Endothelial cell of umbilical vein (primary cell): ENCODE results near the gene COL15A1. TPM values are rescaled to one million over a fixed set of nuclear protein-coding genes. Genes with fewer than 3 reads are reported as not detected.

Experiments used
- BruUV-seq: library from RNA; stranded (reverse); fragments of 400-500 nt; replicated peaks from 2 replicates; lab custom pipeline; 2021; lab: Mats Ljungman, UMichigan
- CTCF ChIA-PET: fragments of 300-600, 350-600 bp; sonication (Branson Sonifier 250); formaldehyde crosslinking; loops from one replicate; lab custom pipeline; 2021; ENCODE audit warnings: antibody characterized with exemption, inconsistent platforms; lab: Charles Lee
- POLR2A ChIA-PET: fragments of 300-600, 350-600 bp; sonication (Branson Sonifier 250); formaldehyde crosslinking; loops from one replicate; lab custom pipeline; 2021; ENCODE audit warnings: antibody characterized with exemption, inconsistent platforms; lab: Charles Lee
- DNase-seq: peaks from one replicate; pipeline ENCODE4 v3.0.0-alpha.2; 2011; ENCODE audit warnings: low read depth, low spot score
- FAIRE-seq: peaks from 2 replicates; lab custom pipeline; 2011; peaks lifted over from hg19 to GRCh38; lab: Jason Lieb, UNC
- H2AFZ ChIP-seq: 2 replicates; pipeline ENCODE4 v1.6.0; 2012; ENCODE audit warnings: low read depth, low read length, control low read depth, inconsistent platforms
- H3K27ac ChIP-seq: 2 replicates; pipeline ENCODE4 v1.5.1; 2011; ENCODE audit warnings: low read depth, mild to moderate bottlenecking, control low read depth, low read length, moderate library complexity; ENCODE audit not compliant: insufficient read depth
- H3K27me3 ChIP-seq, 2 experiments: 2 replicates each; pipeline versions ENCODE4 v1.6.0 to v1.6.1; 2011; ENCODE audit warnings: low read length in 2 of 2, mixed read lengths in 1 of 2; ENCODE audit not compliant: control insufficient read depth in 2 of 2, insufficient read depth in 2 of 2
- H3K36me3 ChIP-seq, 2 experiments: 2 replicates in 1 of 2; 3 replicates in 1 of 2; pipeline ENCODE4 v1.5.1; 2011; ENCODE audit warnings: low read length in 2 of 2, mild to moderate bottlenecking in 1 of 2, moderate library complexity in 1 of 2; ENCODE audit not compliant: control insufficient read depth in 2 of 2, insufficient read depth in 2 of 2; ENCODE audit errors: extremely low read depth in 1 of 2
- H3K4me1 ChIP-seq: 3 replicates; pipeline ENCODE4 v1.5.1; 2011; ENCODE audit warnings: mild to moderate bottlenecking, low read length; ENCODE audit not compliant: control insufficient read depth, insufficient read depth; ENCODE audit errors: extremely low read depth
- H3K4me2 ChIP-seq: 2 replicates; pipeline ENCODE4 v1.6.1; 2011; ENCODE audit warnings: low read length, control low read depth, mixed read lengths; ENCODE audit not compliant: insufficient read depth
- H3K4me3 ChIP-seq, 3 experiments: fragments of 200-600 bp in 1 of 3; sonication (generic), shearing (Covaris generic) in 1 of 3; replicated peaks in 1 of 3; 2 replicates each; pipeline ENCODE4 v1.5.1; 2011 to 2016; ENCODE audit warnings: control low read depth in 3 of 3, low read length in 3 of 3, mild to moderate bottlenecking in 2 of 3, inconsistent platforms in 1 of 3, low read depth in 1 of 3, moderate library complexity in 1 of 3; ENCODE audit not compliant: insufficient read depth in 1 of 3
- H3K79me2 ChIP-seq: 2 replicates; pipeline ENCODE4 v1.6.0; 2012; ENCODE audit warnings: low read length, inconsistent platforms; ENCODE audit not compliant: control insufficient read depth, insufficient read depth
- H3K9ac ChIP-seq: replicated peaks from 2 replicates; pipeline ENCODE3; 2011; ENCODE audit warnings: low read length, control low read depth; ENCODE audit not compliant: insufficient read depth; ENCODE audit errors: extremely low read depth
- H3K9me1 ChIP-seq: replicated peaks from 3 replicates; pipeline ENCODE4 v1.6.0; 2011; ENCODE audit warnings: mild to moderate bottlenecking, low read length; ENCODE audit not compliant: control insufficient read depth, insufficient read depth; ENCODE audit errors: extremely low read depth
- H3K9me3 ChIP-seq: replicated peaks from 2 replicates; pipeline ENCODE4 v1.5.1; 2012; ENCODE audit warnings: low read length, inconsistent platforms; ENCODE audit not compliant: control insufficient read depth, insufficient read depth
- H4K20me1 ChIP-seq: replicated peaks from 2 replicates; pipeline ENCODE3; 2011; ENCODE audit warnings: mild to moderate bottlenecking, low read length; ENCODE audit not compliant: control insufficient read depth, insufficient read depth; ENCODE audit errors: extremely low read depth
- EZH2 ChIP-seq: IDR thresholded peaks from 2 replicates; pipeline ENCODE4 v1.6.1; 2012; ENCODE audit warnings: borderline replicate concordance, low read depth, mild to moderate bottlenecking, moderate library complexity, low read length, inconsistent platforms; ENCODE audit not compliant: severe bottlenecking
- FOS ChIP-seq: IDR thresholded peaks from 2 replicates; pipeline ENCODE4 v1.6.1; 2011; ENCODE audit warnings: mild to moderate bottlenecking, low read length, moderate library complexity, borderline replicate concordance; ENCODE audit not compliant: insufficient read depth
- GATA2 ChIP-seq: IDR thresholded peaks from 2 replicates; pipeline ENCODE4 v1.7.0; 2011; ENCODE audit warnings: low read depth, mild to moderate bottlenecking, moderate library complexity, mixed read lengths, low read length; ENCODE audit not compliant: insufficient read length, insufficient read depth
- JUN ChIP-seq: IDR thresholded peaks from 2 replicates; pipeline ENCODE4 v1.6.1; 2011; ENCODE audit warnings: borderline replicate concordance, low read depth; ENCODE audit not compliant: insufficient read length, insufficient read depth
- MAX ChIP-seq: IDR thresholded peaks from 2 replicates; pipeline ENCODE4 v1.6.1; 2011; ENCODE audit not compliant: insufficient read depth, insufficient read length
- MYC ChIP-seq: IDR thresholded peaks from one replicate; pipeline ENCODE4 v1.6.1; 2011; ENCODE audit warnings: mild to moderate bottlenecking, low read depth, low read length
- POLR2A ChIP-seq: IDR thresholded peaks from 2 replicates; pipeline ENCODE4 v1.6.1; 2012; ENCODE audit warnings: low read depth, mild to moderate bottlenecking, control low read depth, low read length
- POLR2AphosphoS5 ChIP-seq: IDR thresholded peaks from 2 replicates; pipeline ENCODE4 v1.6.1; 2012; ENCODE audit warnings: low read depth, mild to moderate bottlenecking, control low read depth, low read length, moderate library complexity; ENCODE audit not compliant: insufficient read depth
- dilution Hi-C: fragments of 300-500 bp; cut with MboI; formaldehyde crosslinking; loops from one replicate; pipeline ENCODE4 v1.15.0; 2019; ENCODE audit warnings: low sequenced_read_pairs; ENCODE audit not compliant: extremely low pct_ligation_motif_present
- intact Hi-C: fragments of 100-400 bp; cut with micrococcal nuclease; formaldehyde crosslinking; loops from one replicate; pipeline ENCODE4 v1.10.0; 2022
- polyA plus RNA-seq, 4 experiments: library from polyadenylated mRNA; depleted of rRNA in 3 of 4; stranded (reverse) in 3 of 4; unstranded in 1 of 4; fragments of >200 nt; gene quantifications; 2 replicates each; pipeline versions ENCODE4 v1.2.1 to v1.2.3, GENCODE V29; 2011 to 2012; ENCODE audit warnings: missing spikeins in 1 of 4
- total RNA-seq: library from RNA; stranded (reverse); gene quantifications from 2 replicates; pipeline ENCODE4 v1.2.3, GENCODE V29; 2021
- TF ChIP-seq, protein P1 (sequence below), 2 donors: IDR thresholded peaks; 1 replicate in 1 of 2; 2 replicates in 1 of 2; pipeline ENCODE4 v1.5.1; 2011; ENCODE audit warnings: low read length in 2 of 2, mild to moderate bottlenecking in 2 of 2, moderate library complexity in 2 of 2, control low read depth in 1 of 2, inconsistent platforms in 1 of 2, low read depth in 1 of 2; ENCODE audit not compliant: insufficient read depth in 1 of 2; ENCODE audit errors: extremely low read depth in 1 of 2

Gene COL15A1
- total and polyA plus RNA-seq, 2 donors (not counting 3 experiments of a cell fraction or from before 2014, with no cell fraction given) = not detected

DNA sequence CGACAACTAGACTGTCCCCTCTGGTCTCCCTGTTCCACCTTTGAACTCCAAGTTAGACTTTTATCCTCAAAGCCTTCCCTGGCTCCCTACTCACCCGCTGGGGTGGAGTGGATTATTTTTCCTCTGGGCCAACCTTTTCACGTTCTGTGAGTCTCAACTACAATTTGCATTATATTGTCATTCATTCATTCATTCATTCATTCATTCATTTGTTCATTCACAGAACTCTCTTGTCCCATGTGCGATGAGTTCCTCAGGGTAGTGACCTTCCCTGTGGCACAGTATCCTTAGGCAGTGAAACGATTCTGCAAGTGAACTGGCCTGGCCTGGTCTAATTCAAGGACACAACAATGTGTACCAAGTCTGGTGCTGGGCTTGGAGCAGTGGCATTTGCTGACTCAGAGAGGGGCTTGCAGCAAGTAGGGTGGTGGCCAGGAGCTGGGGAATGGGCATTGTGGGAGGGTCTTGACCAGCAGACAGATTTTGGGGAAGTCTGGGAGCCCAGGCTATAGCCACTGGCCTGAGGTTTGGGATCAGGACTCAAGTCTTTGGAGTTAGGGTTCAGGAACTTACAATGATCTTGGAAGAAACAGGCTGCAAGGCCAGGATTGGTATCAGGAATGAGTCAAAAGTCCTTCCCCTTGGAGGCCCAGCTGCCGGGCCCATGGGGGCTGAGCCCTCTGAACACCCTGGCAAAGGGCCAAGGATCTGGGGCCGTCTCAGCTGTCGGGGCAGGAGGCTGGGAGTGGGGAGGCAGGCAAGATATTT, 37.2 kb upstream of the COL15A1 start:
- H3K9me1 ChIP-seq = no peaks in the 10 kb centered on the region
- no peaks in the 10 kb centered on the region for H3K9me3 ChIP-seq
- ChIA-PET POLR2A (no interaction called here), CTCF (no interaction called here)
- peaks cover 0 to 2% of the 10 kb centered on the region in 2 experiments for H3K27me3 ChIP-seq
- H3K9ac ChIP-seq = no peak overlapping the region
- H3K4me2 ChIP-seq = no peak overlapping the region
- H3K36me3 ChIP-seq = no peaks in the 10 kb centered on the region
- no peak for TF ChIP-seq EZH2
- no peak for TF ChIP-seq MYC
- no peak for TF ChIP-seq POLR2A
- no peak for TF ChIP-seq POLR2AphosphoS5
- H3K4me1 ChIP-seq = no peaks in the 10 kb centered on the region
- H4K20me1 ChIP-seq = no peaks in the 10 kb centered on the region
- FAIRE-seq (no peak), DNase-seq (no peak)
- no peak overlapping the region for H3K4me3 ChIP-seq
- H2AFZ ChIP-seq = no peak overlapping the region
- intact Hi-C loops (no loop called here), dilution Hi-C loops (no loop called here)
- BruUV-seq = no TSS peak
- H3K27ac ChIP-seq = no peak overlapping the region
- H3K79me2 ChIP-seq = no peaks in the 10 kb centered on the region

- H3K27ac ChIP-seq = no peak overlapping the region
- no TSS peak for BruUV-seq
- peaks cover 0 to 2% of the 10 kb centered on the region in 2 experiments for H3K27me3 ChIP-seq
- ChIA-PET POLR2A (no interaction called here), CTCF (interaction anchor here (1.3 kb wide), 1 partner anchor 8 kb away, joined by 4 read pairs; no protein-coding TSS in a partner anchor)
- H3K36me3 ChIP-seq = no peaks in the 10 kb centered on the region
- H3K79me2 ChIP-seq = no peaks in the 10 kb centered on the region
- no peaks in the 10 kb centered on the region for H3K4me1 ChIP-seq
- H3K9me3 ChIP-seq = no peaks in the 10 kb centered on the region
- H3K4me2 ChIP-seq = no peak overlapping the region
- no peak for TF ChIP-seq MAX
- no peak for TF ChIP-seq JUN
- no peak for TF ChIP-seq POLR2AphosphoS5
- TF ChIP-seq MYC = no peak
- no peak for TF ChIP-seq POLR2A
- TF ChIP-seq, protein P1, sequence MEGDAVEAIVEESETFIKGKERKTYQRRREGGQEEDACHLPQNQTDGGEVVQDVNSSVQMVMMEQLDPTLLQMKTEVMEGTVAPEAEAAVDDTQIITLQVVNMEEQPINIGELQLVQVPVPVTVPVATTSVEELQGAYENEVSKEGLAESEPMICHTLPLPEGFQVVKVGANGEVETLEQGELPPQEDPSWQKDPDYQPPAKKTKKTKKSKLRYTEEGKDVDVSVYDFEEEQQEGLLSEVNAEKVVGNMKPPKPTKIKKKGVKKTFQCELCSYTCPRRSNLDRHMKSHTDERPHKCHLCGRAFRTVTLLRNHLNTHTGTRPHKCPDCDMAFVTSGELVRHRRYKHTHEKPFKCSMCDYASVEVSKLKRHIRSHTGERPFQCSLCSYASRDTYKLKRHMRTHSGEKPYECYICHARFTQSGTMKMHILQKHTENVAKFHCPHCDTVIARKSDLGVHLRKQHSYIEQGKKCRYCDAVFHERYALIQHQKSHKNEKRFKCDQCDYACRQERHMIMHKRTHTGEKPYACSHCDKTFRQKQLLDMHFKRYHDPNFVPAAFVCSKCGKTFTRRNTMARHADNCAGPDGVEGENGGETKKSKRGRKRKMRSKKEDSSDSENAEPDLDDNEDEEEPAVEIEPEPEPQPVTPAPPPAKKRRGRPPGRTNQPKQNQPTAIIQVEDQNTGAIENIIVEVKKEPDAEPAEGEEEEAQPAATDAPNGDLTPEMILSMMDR (IDR thresholded peaks at IDR 0.05; ENCODE audit: extremely low read depth in 1 of 2, insufficient read depth in 1 of 2, low read depth in 1 of 2, low read length in 2 of 2) = no peak
- no peak for TF ChIP-seq GATA2
- TF ChIP-seq FOS = no peak
- TF ChIP-seq EZH2 = no peak
- dilution Hi-C loops = no loop called here
- no peak overlapping the region for H3K4me3 ChIP-seq
- FAIRE-seq = no peak
- intact Hi-C loops = no loop called here
- H4K20me1 ChIP-seq = no peaks in the 10 kb centered on the region
- no peak overlapping the region for H3K9ac ChIP-seq
- H2AFZ ChIP-seq = no peak overlapping the region
- no peak for DNase-seq
- no peaks in the 10 kb centered on the region for H3K9me1 ChIP-seq
Observed at GRCh38 chr9:98907055-98907454, 36.7 kb upstream of the COL15A1 start.
